Suprapubic skin (tissue), 3 donors: ENCODE measurements around the gene ZNF837.

ENCODE experiments used
- CTCF ChIP-seq, 2 donors: fragments of 200-600 bp in 1 of 2; fragments of 450-650 bp in 1 of 2; sonication (generic) in 1 of 2; IDR thresholded peaks; one replicate each; pipeline ENCODE4 v1.5.1; 2016 to 2019; ENCODE audit warnings: antibody characterized with exemption in 2 of 2, mild to moderate bottlenecking in 1 of 2, moderate library complexity in 1 of 2
- POLR2A ChIP-seq, 2 donors: fragments of 450-650 bp; IDR thresholded peaks; one replicate each; pipeline ENCODE4 v1.6.1; 2017; ENCODE audit warnings: antibody characterized with exemption in 2 of 2, mild to moderate bottlenecking in 2 of 2, moderate library complexity in 2 of 2

- no peak for TF ChIP-seq CTCF (IDR thresholded peaks at IDR 0.05)
- TF ChIP-seq POLR2A (IDR thresholded peaks at IDR 0.05), result no peak
These were observed 31.2 kb downstream of the ZNF837 start for GRCh38 chr19:58349590-58349989.
